Skeletal muscle tissue (tissue), 4 donors: ENCODE data around the gene C11orf42. TPM values are rescaled to one million over a fixed set of nuclear protein-coding genes. Genes with fewer than 3 reads are reported as not detected.

Experiments used
- H3K27ac ChIP-seq: one replicate; pipeline ENCODE4 v1.7.0; 2013; ENCODE audit warnings: mild to moderate bottlenecking, low read depth, low read length, inconsistent platforms
- H3K27me3 ChIP-seq, 3 donors: one replicate each; pipeline ENCODE4 v1.7.0; 2013; ENCODE audit warnings: low read length in 3 of 3; ENCODE audit not compliant: control insufficient read depth in 3 of 3, insufficient read depth in 3 of 3
- H3K36me3 ChIP-seq, 3 donors: one replicate each; pipeline ENCODE4 v1.7.0; 2013; ENCODE audit warnings: low read length in 3 of 3; ENCODE audit not compliant: control insufficient read depth in 3 of 3, insufficient read depth in 3 of 3
- H3K4me1 ChIP-seq, 3 donors: one replicate each; pipeline ENCODE4 v1.7.0; 2013; ENCODE audit warnings: low read length in 3 of 3, mild to moderate bottlenecking in 3 of 3; ENCODE audit not compliant: control insufficient read depth in 3 of 3, insufficient read depth in 3 of 3
- H3K4me3 ChIP-seq, 3 donors: one replicate each; pipeline ENCODE4 v1.7.0; 2013; ENCODE audit warnings: low read length in 3 of 3
- H3K9ac ChIP-seq, 3 donors: one replicate each; pipeline ENCODE4 v1.7.0; 2013; ENCODE audit warnings: low read length in 3 of 3, mild to moderate bottlenecking in 3 of 3, moderate library complexity in 2 of 3, low read depth in 1 of 3
- H3K9me3 ChIP-seq, 3 donors: one replicate each; pipeline ENCODE4 v1.7.0; 2013; ENCODE audit warnings: low read length in 3 of 3; ENCODE audit not compliant: control insufficient read depth in 3 of 3
- total RNA-seq: library from RNA; depleted of rRNA; stranded (reverse); fragments of >200 nt; gene quantifications from one replicate; pipeline ENCODE4 v1.2.3, GENCODE V29; 2014
- donor health status: Osteomylitis.

Gene C11orf42
- total RNA-seq, 1 donor from 2014 or later: not detected

DNA sequence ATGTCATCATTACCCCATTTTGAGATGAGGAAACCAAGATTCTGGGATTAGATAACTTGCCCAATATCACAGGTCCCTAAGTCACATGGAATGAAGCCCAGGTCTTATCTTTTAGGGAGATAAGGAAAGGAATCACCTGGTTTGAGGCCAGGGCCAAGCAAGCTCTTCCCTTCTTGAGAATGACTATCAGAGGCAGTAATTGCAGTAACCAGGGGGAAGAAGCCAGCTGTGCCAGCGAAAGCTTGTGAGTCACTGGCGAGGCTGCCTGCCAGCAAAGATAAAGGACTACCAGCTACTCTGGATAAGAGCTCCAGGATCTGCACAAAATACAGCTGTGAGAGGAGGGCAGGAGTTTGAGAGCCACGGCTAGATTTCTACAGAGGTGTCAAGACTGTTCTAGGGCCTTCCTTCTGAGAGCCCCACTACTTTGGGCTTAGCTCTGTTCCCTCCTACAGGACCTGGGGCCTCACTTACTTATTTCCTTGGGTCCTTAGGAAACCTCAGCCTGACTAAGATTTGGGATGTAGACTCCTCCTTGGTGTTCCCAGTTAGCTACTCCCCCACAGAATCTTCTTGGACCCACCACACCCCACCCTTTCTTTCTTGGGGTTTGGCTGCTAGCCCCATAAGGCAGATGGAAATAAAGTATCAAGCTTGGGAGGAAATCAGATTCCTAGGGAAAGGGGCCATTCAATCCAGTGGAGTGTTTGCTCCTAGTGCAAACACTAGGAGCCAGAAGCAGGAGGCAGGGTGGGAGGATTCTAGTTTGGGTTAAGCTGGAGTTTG lies 44.6 kb downstream of the C11orf42 start:
- Histone ChIP-seq H3K4me1 (no peaks in the 10 kb centered on the region), H3K36me3 (no peaks in the 10 kb centered on the region), H3K27me3 (peaks cover 0 to 3% (median 0%) of the 10 kb centered on the region in 3 donors), H3K9ac (no peak overlapping the region), H3K9me3 (no peaks in the 10 kb centered on the region), H3K4me3 (no peak overlapping the region), H3K27ac (no peak overlapping the region)

DNA sequence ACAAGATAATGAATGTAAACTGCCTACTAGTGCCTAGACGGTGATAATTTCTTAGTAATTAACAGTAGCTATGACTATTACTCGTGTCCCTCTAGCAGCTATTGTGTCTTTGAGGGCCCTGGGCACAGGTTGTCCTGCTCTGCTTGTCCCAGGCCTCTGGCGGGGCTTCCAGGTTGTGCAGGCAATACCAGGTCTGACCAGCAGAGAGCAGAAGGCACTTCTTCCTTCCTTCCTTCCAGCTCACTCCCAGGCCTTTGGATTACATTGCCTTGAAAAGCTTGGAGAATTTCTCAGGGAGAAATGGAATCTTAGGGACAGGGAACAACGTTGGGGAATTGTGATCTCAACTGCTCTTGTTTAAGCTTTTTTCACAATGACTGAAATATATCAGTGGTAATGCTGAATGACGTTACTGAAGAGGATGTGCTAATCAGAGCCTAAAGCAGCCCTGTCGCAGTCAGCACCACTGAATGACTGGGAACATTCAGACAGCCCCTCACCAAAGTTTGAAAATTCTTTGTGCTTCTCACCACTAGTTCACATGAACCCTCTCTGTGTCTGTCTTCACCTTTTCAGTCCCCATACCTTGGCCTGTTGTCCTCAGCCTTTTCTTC lies 45.9 kb downstream of the C11orf42 start:
- H3K4me1 ChIP-seq: no peaks in the 10 kb centered on the region
- no peak overlapping the region for H3K27ac ChIP-seq

DNA sequence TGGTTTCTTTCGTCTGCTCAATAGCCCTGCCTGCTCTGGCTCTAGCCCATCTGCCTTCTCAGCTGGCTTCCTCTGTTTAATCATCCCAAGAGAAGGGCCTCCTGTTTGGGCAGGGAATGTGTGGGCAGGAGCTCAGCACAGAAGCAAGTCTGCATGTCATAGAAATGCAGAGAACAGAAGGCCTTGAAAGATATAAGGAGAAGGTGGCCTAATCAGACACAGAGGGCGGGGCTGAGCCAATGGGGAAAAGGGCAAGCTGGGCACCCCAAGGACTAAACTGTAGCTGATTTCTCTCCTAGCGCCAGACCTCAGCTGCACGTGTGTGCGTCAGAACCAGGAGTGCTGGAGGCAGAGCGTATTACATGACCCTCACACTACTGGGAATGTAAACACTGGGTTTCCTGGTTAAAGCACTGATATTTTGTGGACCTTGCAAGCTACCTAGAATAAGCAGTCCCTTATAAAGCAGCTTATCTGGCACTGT lies 46.7 kb downstream of the C11orf42 start:
- Histone ChIP-seq H3K9ac (peak overlapping the region in 1 of 3 donors; percentile 16), H3K27ac (no peak overlapping the region), H3K27me3 (peaks cover under 1 to 9% (median 6%) of the 10 kb centered on the region in 3 donors), H3K36me3 (no peaks in the 10 kb centered on the region), H3K9me3 (no peaks in the 10 kb centered on the region), H3K4me1 (no peaks in the 10 kb centered on the region), H3K4me3 (no peak overlapping the region)

More for the DNA sequence above, 45.9 kb downstream of the C11orf42 start:
- peaks cover 0 to 7% (median 2%) of the 10 kb centered on the region in 3 donors for H3K27me3 ChIP-seq
- H3K36me3 ChIP-seq: no peaks in the 10 kb centered on the region
- H3K9ac ChIP-seq: no peak overlapping the region
- H3K4me3 ChIP-seq: no peak overlapping the region
- no peaks in the 10 kb centered on the region for H3K9me3 ChIP-seq

DNA sequence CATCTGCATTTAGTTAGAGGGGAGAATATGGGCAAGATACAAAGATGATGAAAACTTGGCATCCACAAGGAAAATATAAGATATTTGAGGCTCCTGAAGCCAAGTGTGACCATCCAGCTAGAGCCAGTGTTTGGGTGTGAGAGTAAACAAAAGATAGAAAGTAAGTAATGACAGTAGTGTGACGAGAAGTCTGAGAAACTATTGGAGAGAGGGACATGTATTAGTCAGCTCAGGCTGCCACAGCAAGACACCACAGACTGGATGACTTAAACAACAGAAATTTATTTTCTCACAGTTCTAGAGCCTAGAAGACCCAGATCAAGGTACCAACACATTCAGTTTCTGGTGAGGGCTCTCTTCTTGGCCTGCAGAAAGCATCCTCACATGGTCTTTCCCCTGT lies 47.8 kb downstream of the C11orf42 start:
- H3K4me3 ChIP-seq: no peak overlapping the region
- H3K9me3 ChIP-seq: no peaks in the 10 kb centered on the region
- no peaks in the 10 kb centered on the region for H3K4me1 ChIP-seq
- H3K27me3 ChIP-seq: peaks cover 11 to 13% (median 12%) of the 10 kb centered on the region in 3 donors
- no peak overlapping the region for H3K27ac ChIP-seq
- H3K36me3 ChIP-seq: no peaks in the 10 kb centered on the region
- no peak overlapping the region for H3K9ac ChIP-seq

DNA sequence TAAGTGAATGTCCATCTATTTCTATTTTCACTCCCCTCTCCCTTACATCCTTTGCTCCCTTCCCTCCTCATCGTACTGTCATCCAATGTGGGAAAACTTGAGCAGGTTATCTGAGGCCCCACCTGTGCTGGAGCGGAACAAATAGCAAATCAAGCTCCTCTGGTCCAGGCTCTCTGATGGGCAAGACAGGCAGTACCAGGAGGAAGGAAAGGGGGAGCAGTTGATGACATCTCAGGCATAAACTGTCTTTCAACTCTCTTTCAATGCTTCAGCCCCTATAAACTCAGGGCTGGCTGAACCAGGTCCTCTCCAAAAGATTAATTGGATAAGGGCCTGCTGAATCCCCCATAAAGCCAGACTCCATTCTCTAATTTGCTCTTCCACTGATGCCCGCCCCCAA lies 52.8 kb downstream of the C11orf42 start:
- H3K36me3 ChIP-seq: no peaks in the 10 kb centered on the region
- H3K27me3 ChIP-seq: peaks cover 36 to 38% (median 36%) of the 10 kb centered on the region in 3 donors

DNA sequence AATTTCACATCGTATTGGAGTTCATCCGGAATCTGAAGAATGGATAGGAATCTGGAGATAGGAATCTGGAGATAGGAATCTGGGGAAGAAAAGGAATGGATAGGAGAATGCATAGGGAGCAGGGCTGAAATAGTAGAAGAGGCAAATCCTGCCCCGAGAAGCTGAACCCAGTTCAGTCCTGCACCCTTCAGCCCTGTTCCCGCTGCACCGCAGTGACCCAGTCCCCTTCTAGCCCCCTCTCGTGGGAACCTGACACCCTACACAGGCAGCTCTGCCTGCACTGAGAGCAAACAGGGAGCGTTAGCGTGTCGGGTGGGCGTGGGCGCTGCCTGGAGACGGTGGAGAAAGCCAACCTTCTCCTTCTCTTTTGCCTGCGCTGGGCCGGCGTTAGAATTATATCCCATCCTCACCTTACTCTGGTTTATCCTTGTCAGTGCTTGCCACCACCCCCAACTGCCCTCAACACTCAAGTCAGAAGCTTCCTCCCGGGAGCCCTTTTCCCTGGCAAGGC lies 53.3 kb downstream of the C11orf42 start:
- Histone ChIP-seq H3K27me3 (peaks cover 36 to 38% (median 37%) of the 10 kb centered on the region in 3 donors), H3K9me3 (no peaks in the 10 kb centered on the region), H3K36me3 (no peaks in the 10 kb centered on the region), H3K4me3 (peak overlapping the region; percentile 27 to 68 (median 68)), H3K4me1 (peaks cover 13 to 15% (median 13%) of the 10 kb centered on the region in 3 donors), H3K9ac (no peak overlapping the region), H3K27ac (no peak overlapping the region)

More for the DNA sequence above, 52.8 kb downstream of the C11orf42 start:
- Histone ChIP-seq H3K27ac (no peak overlapping the region), H3K4me3 (no peak overlapping the region), H3K9ac (no peak overlapping the region), H3K4me1 (peaks cover 13 to 15% (median 13%) of the 10 kb centered on the region in 3 donors), H3K9me3 (no peaks in the 10 kb centered on the region)

DNA sequence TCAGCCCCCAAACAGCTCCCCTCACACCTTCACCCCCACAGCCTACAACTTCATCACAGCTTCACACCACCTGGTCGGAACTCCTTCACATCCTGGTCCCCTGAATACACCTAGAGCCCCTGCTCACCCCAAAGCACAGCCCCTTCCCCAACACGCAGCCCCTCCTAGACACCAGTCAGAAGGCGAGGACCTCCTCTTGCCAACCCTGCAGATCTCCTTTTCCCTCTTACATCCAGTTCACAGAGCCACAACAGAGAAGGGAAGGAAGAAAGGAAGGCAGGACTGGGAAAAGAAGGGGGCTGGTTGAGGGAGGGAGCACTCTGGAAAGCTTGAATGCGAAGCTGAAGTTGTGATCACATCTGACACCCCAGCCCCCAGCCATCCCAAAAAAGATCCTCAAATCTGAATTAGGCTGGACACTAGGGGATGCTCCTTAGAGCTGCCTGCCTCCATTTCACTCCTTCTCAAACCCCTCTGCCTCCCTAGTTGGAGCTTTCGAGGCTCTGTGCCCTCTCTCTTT lies 54.9 kb downstream of the C11orf42 start:
- Histone ChIP-seq H3K27me3 (peaks cover 35 to 43% (median 41%) of the 10 kb centered on the region in 3 donors), H3K4me3 (no peak overlapping the region), H3K9me3 (no peaks in the 10 kb centered on the region), H3K36me3 (no peaks in the 10 kb centered on the region), H3K4me1 (peaks cover 13 to 15% (median 13%) of the 10 kb centered on the region in 3 donors), H3K9ac (no peak overlapping the region), H3K27ac (no peak overlapping the region)

Other genes with a start within 250 kb of the C11orf42 start
- not detected for gene OR56A5, start 237.1 kb upstream of the C11orf42 start, total RNA-seq
- not detected for gene OR52L1, start 218.6 kb upstream of the C11orf42 start, total RNA-seq
- gene OR56A4, start 198.6 kb upstream of the C11orf42 start, total RNA-seq: not detected
- gene OR56A1, start 174.8 kb upstream of the C11orf42 start, total RNA-seq: under 0.01 TPM
- gene OR56B4, start 97.9 kb upstream of the C11orf42 start, total RNA-seq: not detected
- gene OR52B2, start 35.2 kb upstream of the C11orf42 start, total RNA-seq: not detected
- not detected for gene OR52W1, start 6.3 kb upstream of the C11orf42 start, total RNA-seq
- gene FHIP1B, start 29.1 kb downstream of the C11orf42 start, total RNA-seq: 8.9 TPM
- gene CNGA4, start 33.5 kb downstream of the C11orf42 start, total RNA-seq: not detected
- not detected for gene CCKBR, start 54.3 kb downstream of the C11orf42 start, total RNA-seq
- gene CAVIN3, start 114.9 kb downstream of the C11orf42 start, total RNA-seq: 28.2 TPM
- 9.9 TPM for gene SMPD1, start 184.9 kb downstream of the C11orf42 start, total RNA-seq
- 28.7 TPM for gene APBB1, start 213.5 kb downstream of the C11orf42 start, total RNA-seq
- 3.1 TPM for gene HPX, start 235.4 kb downstream of the C11orf42 start, total RNA-seq